HEK293T (cell line): ENCODE results near the gene CASZ1.

Experiments used
- CTCF ChIA-PET: fragments of 350-600 bp; formaldehyde crosslinking; extraction: SDS; loops from one replicate; lab custom pipeline; 2021; ENCODE audit warnings: antibody characterized with exemption, inconsistent platforms; lab: Yijun Ruan, JAX
- POLR2A ChIA-PET: fragments of 350-600 bp; formaldehyde crosslinking; extraction: SDS; loops from one replicate; lab custom pipeline; 2020; ENCODE audit warnings: antibody characterized with exemption, inconsistent platforms; lab: Yijun Ruan, JAX
- DNase-seq: peaks from one replicate; pipeline ENCODE4 v3.0.0; 2012; ENCODE audit warnings: mixed read lengths; ENCODE audit errors: extremely low spot score
- ARNT ChIP-seq: fragments of 450-650 bp; IDR thresholded peaks from 2 replicates; pipeline ENCODE4 v1.6.1; 2017; ENCODE audit warnings: mild to moderate bottlenecking
- BHLHE40 ChIP-seq: fragments of 450-650 bp; IDR thresholded peaks from 2 replicates; pipeline ENCODE4 v1.6.1; 2016; ENCODE audit warnings: mild to moderate bottlenecking, moderate library complexity, borderline replicate concordance
- CTBP1 ChIP-seq: fragments of 450-650 bp; IDR thresholded peaks from 2 replicates; pipeline ENCODE4 v1.6.1; 2016; ENCODE audit warnings: borderline replicate concordance
- ELF4 ChIP-seq: fragments of 450-650 bp; IDR thresholded peaks from 2 replicates; pipeline ENCODE4 v1.6.1; 2017; ENCODE audit warnings: antibody characterized with exemption
- FOXA1 ChIP-seq: fragments of 450-650 bp; IDR thresholded peaks from 2 replicates; pipeline ENCODE4 v1.6.1; 2016; ENCODE audit warnings: mild to moderate bottlenecking
- FOXK2 ChIP-seq: fragments of 450-650 bp; IDR thresholded peaks from 2 replicates; pipeline ENCODE4 v1.6.1; 2016; ENCODE audit warnings: mild to moderate bottlenecking
- FOXM1 ChIP-seq: fragments of 450-650 bp; IDR thresholded peaks from 2 replicates; pipeline ENCODE4 v1.6.1; 2017; ENCODE audit warnings: mild to moderate bottlenecking, borderline replicate concordance
- HDGF ChIP-seq: fragments of 450-650 bp; IDR thresholded peaks from 2 replicates; pipeline ENCODE4 v1.6.1; 2017; ENCODE audit warnings: antibody characterized with exemption, borderline replicate concordance
- L3MBTL2 ChIP-seq: fragments of 450-650 bp; conservative IDR thresholded peaks from 2 replicates; pipeline ENCODE4 v1.6.1; 2016; ENCODE audit warnings: mild to moderate bottlenecking
- LEF1 ChIP-seq: fragments of 450-650 bp; IDR thresholded peaks from 2 replicates; pipeline ENCODE4 v1.6.1; 2017; ENCODE audit warnings: mild to moderate bottlenecking, borderline replicate concordance
- NFRKB ChIP-seq: fragments of 450-650 bp; IDR thresholded peaks from 2 replicates; pipeline ENCODE4 v1.6.1; 2016; ENCODE audit warnings: mild to moderate bottlenecking, moderate library complexity
- SP1 ChIP-seq: fragments of 450-650 bp; IDR thresholded peaks from 2 replicates; pipeline ENCODE4 v1.6.1; 2017
- SUZ12 ChIP-seq: fragments of 450-650 bp; IDR thresholded peaks from 2 replicates; pipeline ENCODE4 v1.6.1; 2016; ENCODE audit warnings: mild to moderate bottlenecking
- TARDBP ChIP-seq: fragments of 450-650 bp; IDR thresholded peaks from 2 replicates; pipeline ENCODE4 v1.6.1; 2016
- ZNF384 ChIP-seq: fragments of 450-650 bp; IDR thresholded peaks from 2 replicates; pipeline ENCODE4 v1.6.1; 2016
- TF ChIP-seq, protein P1 (sequence below): fragments of 450-650 bp; IDR thresholded peaks from 2 replicates; pipeline ENCODE4 v1.6.1; 2016

Gene CASZ1

DNA sequence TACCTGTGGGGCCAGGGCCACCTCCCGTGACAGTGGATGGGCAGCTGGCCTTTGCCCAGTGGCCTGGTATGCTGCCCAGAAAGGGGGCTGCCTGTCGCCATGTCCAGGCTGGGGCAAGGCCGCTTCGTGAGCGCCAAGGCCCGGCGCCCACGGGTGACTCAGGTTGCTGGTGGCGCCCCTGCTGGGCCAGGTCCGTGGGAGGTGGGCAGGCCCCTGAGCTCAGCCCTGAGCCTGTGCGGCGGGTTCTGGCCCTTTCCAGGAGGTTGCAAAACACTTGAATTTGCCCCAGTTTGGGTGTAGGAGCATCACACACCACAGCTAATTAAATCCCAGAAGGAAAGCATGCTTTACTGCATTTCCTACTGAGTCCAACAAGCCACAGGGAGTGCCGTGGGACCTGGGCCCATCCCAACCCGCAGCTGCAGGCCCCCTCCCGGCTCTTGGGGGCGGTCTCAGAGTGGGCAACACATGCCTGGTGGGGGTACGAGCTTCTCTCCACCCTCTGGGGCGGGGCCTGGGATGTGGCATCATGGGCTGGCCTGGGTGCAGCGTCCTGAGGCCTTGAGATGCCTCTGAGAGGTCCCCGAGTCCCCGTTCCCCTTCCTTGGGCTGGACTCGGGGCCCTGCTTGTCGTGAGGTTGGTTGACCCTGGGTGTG is 161.9 kb downstream of the CASZ1 start:
- CTCF ChIA-PET, result no interaction called here
- POLR2A ChIA-PET, result no interaction called here
- TF ChIP-seq SP1, result no peak
- TF ChIP-seq CTBP1, result no peak
- no peak for TF ChIP-seq FOXK2
- TF ChIP-seq, protein P1, sequence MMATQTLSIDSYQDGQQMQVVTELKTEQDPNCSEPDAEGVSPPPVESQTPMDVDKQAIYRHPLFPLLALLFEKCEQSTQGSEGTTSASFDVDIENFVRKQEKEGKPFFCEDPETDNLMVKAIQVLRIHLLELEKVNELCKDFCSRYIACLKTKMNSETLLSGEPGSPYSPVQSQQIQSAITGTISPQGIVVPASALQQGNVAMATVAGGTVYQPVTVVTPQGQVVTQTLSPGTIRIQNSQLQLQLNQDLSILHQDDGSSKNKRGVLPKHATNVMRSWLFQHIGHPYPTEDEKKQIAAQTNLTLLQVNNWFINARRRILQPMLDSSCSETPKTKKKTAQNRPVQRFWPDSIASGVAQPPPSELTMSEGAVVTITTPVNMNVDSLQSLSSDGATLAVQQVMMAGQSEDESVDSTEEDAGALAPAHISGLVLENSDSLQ, result no peak
- TF ChIP-seq NFRKB, result no peak
- TF ChIP-seq HDGF, result no peak
- TF ChIP-seq BHLHE40, result no peak
- no peak for TF ChIP-seq LEF1
- DNase-seq, result no peak

DNA sequence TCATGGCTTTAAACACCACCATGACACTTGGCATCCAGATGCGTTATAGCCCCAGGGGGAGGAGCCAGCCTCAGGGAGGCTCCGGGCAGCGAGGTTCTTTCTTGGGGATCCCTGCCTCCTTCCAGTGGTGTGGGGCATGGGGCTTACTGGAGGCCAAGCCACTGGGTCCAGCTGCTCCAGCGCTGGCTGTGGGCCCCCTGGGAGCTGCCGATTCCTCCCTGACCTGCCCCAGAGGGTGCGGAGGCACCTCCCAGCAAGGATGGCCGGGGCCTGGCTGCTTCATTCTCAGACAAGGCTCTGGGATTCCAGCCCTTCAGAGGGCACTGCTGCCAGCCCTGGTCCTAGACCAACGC is 162.4 kb downstream of the CASZ1 start:
- DNase-seq, result no peak
- POLR2A ChIA-PET, result no interaction called here
- CTCF ChIA-PET, result no interaction called here
- no peak for TF ChIP-seq FOXM1
- no peak for TF ChIP-seq CTBP1
- no peak for TF ChIP-seq BHLHE40
- TF ChIP-seq LEF1, result no peak
- no peak for TF ChIP-seq SP1
- no peak for TF ChIP-seq FOXK2
- no peak for TF ChIP-seq NFRKB
- TF ChIP-seq ARNT, result no peak
- TF ChIP-seq TARDBP, result no peak
- no peak for TF ChIP-seq SUZ12
- no peak for TF ChIP-seq ZNF384
- TF ChIP-seq ELF4, result no peak
- TF ChIP-seq L3MBTL2, result no peak
- no peak for TF ChIP-seq HDGF
- no peak for TF ChIP-seq FOXA1
- TF ChIP-seq, protein P1, result no peak

GRCh38 chr1:10633416-10633815 is 163.0 kb downstream of the CASZ1 start:
- ChIA-PET POLR2A (no interaction called here), CTCF (no interaction called here)
- TF ChIP-seq SP1 (no peak), HDGF (no peak), ZNF384 (no peak), BHLHE40 (no peak)
- no peak for DNase-seq

GRCh38 chr1:10632691-10633090 is 163.8 kb downstream of the CASZ1 start:
- DNase-seq, result no peak
- ChIA-PET POLR2A (no interaction called here), CTCF (no interaction called here)
- no peak for TF ChIP-seq ELF4
- TF ChIP-seq FOXA1, result no peak
- no peak for TF ChIP-seq ARNT
- TF ChIP-seq LEF1, result no peak
- no peak for TF ChIP-seq L3MBTL2
- TF ChIP-seq HDGF, result no peak
- no peak for TF ChIP-seq CTBP1
- TF ChIP-seq NFRKB, result no peak
- no peak for TF ChIP-seq TARDBP
- no peak for TF ChIP-seq SP1
- no peak for TF ChIP-seq SUZ12
- TF ChIP-seq FOXK2, result no peak
- TF ChIP-seq ZNF384, result no peak
- no peak for TF ChIP-seq FOXM1

- POLR2A ChIA-PET, result no interaction called here
- TF ChIP-seq LEF1 (no peak), ZNF384 (no peak), FOXM1 (no peak), ELF4 (no peak)
- DNase-seq, result no peak
- CTCF ChIA-PET, result no interaction called here
Observed at GRCh38 chr1:10631811-10632593, 164.4 kb downstream of the CASZ1 start.

DNA sequence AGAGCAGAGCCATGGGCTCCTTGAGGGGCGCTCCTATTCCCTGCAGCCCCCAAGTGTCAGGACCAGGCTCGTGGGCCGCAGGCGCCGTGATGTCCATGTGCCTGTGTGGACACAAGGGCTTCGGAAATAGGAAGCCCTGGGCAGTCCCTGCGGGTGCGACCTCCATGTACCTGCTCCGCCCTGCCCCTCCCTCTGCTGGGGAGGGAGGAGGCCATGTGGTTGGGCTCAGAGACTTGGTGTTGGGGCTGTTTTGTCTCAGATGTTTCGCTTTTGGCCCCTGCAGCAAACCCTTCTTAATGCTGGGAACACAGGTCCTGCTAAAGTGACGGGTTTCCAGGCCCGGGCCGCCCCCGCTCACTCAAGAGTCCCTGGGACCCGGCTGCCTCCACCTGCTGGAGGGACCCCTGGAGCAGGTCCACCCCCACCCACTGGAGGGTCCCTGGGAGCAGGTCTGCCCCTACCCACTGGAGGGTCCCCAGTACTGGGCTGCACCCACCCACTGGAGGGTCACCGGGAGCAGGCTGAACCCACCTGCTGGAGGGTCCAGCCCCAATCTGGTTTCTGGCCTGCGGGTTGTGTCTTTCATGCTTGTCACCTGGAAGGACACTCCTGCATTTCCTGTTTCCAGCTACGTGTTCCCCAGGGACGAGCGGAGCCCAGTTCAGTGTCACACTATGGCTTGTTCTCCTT is 165.2 kb downstream of the CASZ1 start:
- POLR2A ChIA-PET, result no interaction called here
- CTCF ChIA-PET, result interaction anchor here (0.7 kb wide), 1 partner anchor 24 kb away, joined by 3 read pairs; no protein-coding TSS in a partner anchor
- no peak for DNase-seq
- TF ChIP-seq L3MBTL2 (no peak), ZNF384 (no peak), CTBP1 (no peak), HDGF (no peak), LEF1 (no peak), FOXA1 (no peak), FOXK2 (no peak), SP1 (no peak), NFRKB (no peak), SUZ12 (no peak), ELF4 (no peak), ARNT (no peak), FOXM1 (no peak)
- TF ChIP-seq, protein P1, result no peak
